Stimulated activated CD4-positive, alpha-beta T cell treated with anti-CD3 and anti-CD28 coated beads, TNF-alpha, amount 100 ng/mL, for 4 hours (primary cell): Measurements from ENCODE around the gene KCNH8.

Source experiments
- DNase-seq, 3 experiments: peaks; one replicate each; pipeline ENCODE4 v3.0.0-alpha.2; 2020; ENCODE audit warnings: low read depth in 3 of 3

KCNH8 gene

GRCh38 chr3:19250959-19251610 is 102.8 kb downstream of the KCNH8 start:
- DNase-seq, result no peak

GRCh38 chr3:19254189-19254588 is 105.9 kb downstream of the KCNH8 start:
- no peak for DNase-seq

GRCh38 chr3:19254784-19255338 is 106.6 kb downstream of the KCNH8 start:
- no peak for DNase-seq

GRCh38 chr3:19256313-19256712 is 108.0 kb downstream of the KCNH8 start:
- no peak for DNase-seq

- no peak for DNase-seq
These were observed 115.3 kb downstream of the KCNH8 start for GRCh38 chr3:19263606-19264005.

- DNase-seq, result no peak
These were observed 116.1 kb downstream of the KCNH8 start for GRCh38 chr3:19264424-19264823.

GRCh38 chr3:19267040-19267439 is 118.7 kb downstream of the KCNH8 start:
- no peak for DNase-seq

GRCh38 chr3:19270481-19270880 is 122.2 kb downstream of the KCNH8 start:
- no peak for DNase-seq

- no peak for DNase-seq
These were observed 124.0 kb downstream of the KCNH8 start for GRCh38 chr3:19272296-19272695.

GRCh38 chr3:19273091-19273490 is 124.8 kb downstream of the KCNH8 start:
- DNase-seq, result no peak

- DNase-seq, result no peak
These were observed 126.3 kb downstream of the KCNH8 start for GRCh38 chr3:19274576-19274975.

GRCh38 chr3:19284974-19285373 is 136.7 kb downstream of the KCNH8 start:
- no peak for DNase-seq

- DNase-seq, result no peak
These were observed 145.0 kb downstream of the KCNH8 start for GRCh38 chr3:19293295-19293694.

- no peak for DNase-seq
These were observed 146.9 kb downstream of the KCNH8 start for GRCh38 chr3:19295208-19295607.

GRCh38 chr3:19331931-19332330 is 183.6 kb downstream of the KCNH8 start:
- no peak for DNase-seq

- no peak for DNase-seq
These were observed 185.8 kb downstream of the KCNH8 start for GRCh38 chr3:19334120-19334519.

- no peak for DNase-seq
These were observed 190.5 kb downstream of the KCNH8 start for GRCh38 chr3:19338769-19339168.

- DNase-seq, result no peak
These were observed 194.1 kb downstream of the KCNH8 start for GRCh38 chr3:19342389-19342788.

GRCh38 chr3:19346759-19347158 is 198.4 kb downstream of the KCNH8 start:
- no peak for DNase-seq

GRCh38 chr3:19347671-19348070 is 199.4 kb downstream of the KCNH8 start:
- no peak for DNase-seq

- DNase-seq, result no peak
These were observed 200.2 kb downstream of the KCNH8 start for GRCh38 chr3:19348500-19348899.

GRCh38 chr3:19348941-19349564 is 200.7 kb downstream of the KCNH8 start:
- no peak for DNase-seq

- DNase-seq, result no peak
These were observed 209.6 kb downstream of the KCNH8 start for GRCh38 chr3:19357947-19358346.
